Subcutaneous preadipocyte (primary cell): ENCODE results near the gene ERI3. TPM values are rescaled to one million over a fixed set of nuclear protein-coding genes. Genes with fewer than 3 reads are reported as not detected.

ENCODE experiments used
- small RNA-seq: library from RNA; depleted of rRNA; stranded (forward); fragments of <200 nt; gene quantifications from one replicate; pipeline ENCODE3, GENCODE V24; 2012
- total RNA-seq: library from RNA; depleted of rRNA; stranded (reverse); fragments of >200 nt; gene quantifications from 2 replicates; pipeline ENCODE4 v1.2.3, GENCODE V29; 2012

The ERI3 gene, protein sequence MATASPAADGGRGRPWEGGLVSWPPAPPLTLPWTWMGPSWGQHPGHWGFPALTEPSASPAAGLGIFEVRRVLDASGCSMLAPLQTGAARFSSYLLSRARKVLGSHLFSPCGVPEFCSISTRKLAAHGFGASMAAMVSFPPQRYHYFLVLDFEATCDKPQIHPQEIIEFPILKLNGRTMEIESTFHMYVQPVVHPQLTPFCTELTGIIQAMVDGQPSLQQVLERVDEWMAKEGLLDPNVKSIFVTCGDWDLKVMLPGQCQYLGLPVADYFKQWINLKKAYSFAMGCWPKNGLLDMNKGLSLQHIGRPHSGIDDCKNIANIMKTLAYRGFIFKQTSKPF
- total RNA-seq = 55.1 and 56.9 TPM in 2 replicates

DNA sequence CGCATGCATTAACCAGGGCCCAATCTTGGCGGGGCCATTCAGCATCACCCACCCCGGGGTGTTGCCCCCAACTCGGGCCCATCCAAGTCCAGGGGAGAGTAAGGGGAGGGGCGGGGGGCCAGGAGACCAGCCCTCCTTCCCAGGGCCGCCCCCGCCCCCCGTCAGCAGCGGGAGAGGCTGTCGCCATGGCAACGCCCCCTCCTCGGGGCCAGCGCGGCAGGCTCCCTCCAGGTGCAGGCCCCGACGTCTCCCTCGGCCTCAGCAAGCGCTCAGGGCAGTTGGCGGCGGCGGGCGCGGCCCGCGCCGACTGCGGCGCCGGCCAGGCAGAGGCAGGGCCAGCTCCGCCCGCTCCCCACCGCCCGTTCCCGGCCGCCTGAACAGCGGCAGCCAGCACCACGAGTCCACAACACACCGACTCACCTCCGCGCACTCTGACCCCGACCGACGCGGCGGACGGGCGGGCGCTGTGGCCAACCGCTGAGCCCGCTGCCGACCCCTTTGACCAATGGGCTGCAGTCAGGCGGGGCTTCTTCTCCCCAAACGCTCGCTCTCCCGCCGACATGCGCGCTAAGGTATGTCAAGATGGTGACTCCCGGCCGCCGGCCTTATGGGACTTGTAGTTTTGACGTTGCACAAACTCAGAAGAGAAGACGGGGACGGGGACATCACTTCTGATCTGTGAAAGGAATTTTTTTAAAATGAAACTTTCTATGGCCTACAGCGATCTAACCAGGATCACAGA lies at the start of gene ERI3:
Gene ERI3, minus strand, starts transcription at position 418 of the 742 bp plus-strand sequence. Its CDS starts 231 bp downstream, at position 187.

DNA sequence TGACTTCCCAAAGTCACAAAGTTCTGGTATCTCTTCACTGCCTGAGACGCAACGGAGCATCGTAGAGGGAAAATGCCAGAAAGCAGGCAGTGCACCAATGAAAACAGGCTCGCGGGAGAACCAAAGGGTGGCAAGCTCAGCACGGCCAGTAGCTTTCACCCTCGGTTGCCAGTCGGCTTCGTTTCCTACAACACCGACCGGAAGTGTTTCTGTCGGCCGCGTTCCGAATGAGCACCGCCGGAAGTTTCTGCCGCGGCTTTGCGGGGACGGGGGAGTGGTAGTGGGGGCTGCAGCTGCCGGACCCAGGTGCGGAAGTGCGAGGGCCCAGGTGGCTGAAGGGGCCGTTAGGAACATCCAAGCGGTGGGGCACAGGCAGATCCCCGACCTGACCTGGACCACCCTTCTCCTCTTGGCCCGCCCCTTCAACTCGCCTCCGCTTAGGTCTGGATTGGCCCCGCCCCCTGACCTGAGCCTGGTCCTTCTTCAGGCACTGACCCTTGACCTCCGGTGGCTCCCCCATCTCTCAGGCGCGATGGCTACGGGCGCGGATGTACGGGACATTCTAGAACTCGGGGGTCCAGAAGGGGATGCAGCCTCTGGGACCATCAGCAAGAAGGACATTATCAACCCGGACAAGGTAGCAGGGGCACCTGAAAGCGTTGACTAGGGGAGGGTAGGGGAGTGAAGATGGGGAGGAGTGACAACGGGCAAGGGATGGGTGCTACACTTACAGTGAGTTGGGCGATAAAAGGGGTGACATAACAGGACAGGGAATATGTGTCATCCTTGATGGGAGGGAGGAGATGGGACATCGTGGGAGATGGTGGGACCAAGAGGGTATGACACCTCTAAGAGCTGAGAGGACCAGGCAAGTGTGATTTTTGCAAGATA lies 141.6 kb downstream of the ERI3 start, which contains the start of gene DMAP1:
Gene DMAP1, plus strand, starts transcription at position 250 of the 891 bp plus-strand sequence. Its CDS starts 283 bp downstream, at position 533.

Small RNA genes within 50 kb of the gene (small RNA-seq; reads per million reads assigned to genes)
- gene AL035417.1 (not detected), gene RNU6-369P (not detected)

Other genes starting within 250 kb of the ERI3 start
- 0.37 TPM in 1 of 2 replicates, not detected in the other for gene KLF17, start 236.4 kb downstream of the ERI3 start, total RNA-seq
- gene KLF18, start 213.6 kb downstream of the ERI3 start, total RNA-seq = not detected in 2 replicates
- 14.7 and 15.4 TPM in 2 replicates for gene DMAP1, start 141.8 kb downstream of the ERI3 start, total RNA-seq
- 53.6 and 59.9 TPM in 2 replicates for gene RNF220, start 50.0 kb upstream of the ERI3 start, total RNA-seq